PC-3 (cell line): ENCODE data around the gene CCM2L. TPM values are rescaled to one million over a fixed set of nuclear protein-coding genes. Genes with fewer than 3 reads are reported as not detected.

ENCODE experiments used
- total RNA-seq: library from RNA; depleted of rRNA; stranded (reverse); fragments of >200 nt; gene quantifications from 2 replicates; pipeline ENCODE4 v1.2.3, GENCODE V29; 2014; rRNA removed

The CCM2L gene
- total RNA-seq, 1 experiment from 2014 or later = not detected

Other genes with a start within 250 kb of the CCM2L start
- 1.7 TPM in 2 replicates for gene MYLK2, start 191.1 kb upstream of the CCM2L start, total RNA-seq
- not detected in 2 replicates for gene FOXS1, start 164.8 kb upstream of the CCM2L start, total RNA-seq
- not detected in 2 replicates for gene DUSP15, start 139.9 kb upstream of the CCM2L start, total RNA-seq
- not detected in 2 replicates for gene TTLL9, start 139.8 kb upstream of the CCM2L start, total RNA-seq
- 11.7 and 12.3 TPM in 2 replicates for gene PDRG1, start 58.4 kb upstream of the CCM2L start, total RNA-seq
- not detected in 2 replicates for gene XKR7, start 42.3 kb upstream of the CCM2L start, total RNA-seq
- not detected in 2 replicates for gene HCK, start 41.8 kb downstream of the CCM2L start, total RNA-seq
- 32.6 and 33.9 TPM in 2 replicates for gene TM9SF4, start 99.3 kb downstream of the CCM2L start, total RNA-seq
- gene PLAGL2, start 197.3 kb downstream of the CCM2L start, total RNA-seq = 4.4 and 6.2 TPM in 2 replicates
- 41.9 and 56.3 TPM in 2 replicates for gene POFUT1, start 197.4 kb downstream of the CCM2L start, total RNA-seq